H1 (cell line): Measurements from ENCODE around the gene ZNF700. TPM values are rescaled to one million over a fixed set of nuclear protein-coding genes. Genes with fewer than 3 reads are reported as not detected.
A peak's percentile ranks its signal among the peaks of the same experiment; 100 is the strongest.

Experiments used
- ATF2 ChIP-seq: IDR thresholded peaks from 2 replicates; pipeline ENCODE4 v1.6.1; 2012; ENCODE audit warnings: low read length, inconsistent platforms
- CTBP2 ChIP-seq: IDR thresholded peaks from 2 replicates; pipeline ENCODE4 v1.7.0; 2011; ENCODE audit warnings: borderline replicate concordance, mild to moderate bottlenecking, moderate library complexity, mixed read lengths, low read length; ENCODE audit not compliant: insufficient read depth, insufficient read length
- GTF2F1 ChIP-seq: IDR thresholded peaks from 2 replicates; pipeline ENCODE4 v1.6.1; 2012; ENCODE audit warnings: low read depth, low read length, improper control_type of control experiment, borderline replicate concordance
- PHF8 ChIP-seq: fragments of 200-600 bp; sonication (generic); conservative IDR thresholded peaks from 2 replicates; pipeline ENCODE4 v1.7.1; 2012; ENCODE audit warnings: low read depth, mild to moderate bottlenecking, inconsistent platforms, low read length, moderate library complexity
- POLR2A ChIP-seq, 2 experiments: IDR thresholded peaks; 1 replicate in 1 of 2; 2 replicates in 1 of 2; pipeline ENCODE4 v1.6.1; 2011; ENCODE audit warnings: low read depth in 2 of 2, low read length in 2 of 2, mild to moderate bottlenecking in 2 of 2; ENCODE audit errors: control extremely low read depth in 1 of 2
- POLR2AphosphoS5 ChIP-seq: IDR thresholded peaks from 2 replicates; pipeline ENCODE4 v1.6.1; 2011; ENCODE audit warnings: low read depth, low read length
- SP1 ChIP-seq: IDR thresholded peaks from 2 replicates; pipeline ENCODE4 v1.6.1; 2011; ENCODE audit warnings: low read depth, low read length
- TAF7 ChIP-seq: optimal IDR thresholded peaks from 2 replicates; pipeline ENCODE3; 2011; ENCODE audit warnings: low read depth, mild to moderate bottlenecking, inconsistent platforms, low read length, moderate library complexity, borderline replicate concordance
- TBP ChIP-seq: IDR thresholded peaks from 2 replicates; pipeline ENCODE4 v1.6.1; 2011; ENCODE audit warnings: low read depth, low read length, improper control_type of control experiment
- polyA plus RNA-seq, 7 experiments: library from polyadenylated mRNA; depleted of rRNA in 3 of 7; stranded (reverse) in 5 of 7; unstranded in 2 of 7; fragments of >200 nt in 5 of 7; fragments of 200-250 nt in 2 of 7; gene quantifications; 1 replicate in 5 of 7; 2 replicates in 1 of 7; 4 replicates in 1 of 7; pipeline versions ENCODE4 v1.2.1 to v1.2.3, GENCODE V29; 2011 to 2013; ENCODE audit warnings: missing spikeins in 2 of 7, mixed read lengths in 2 of 7
- total RNA-seq: library from RNA; stranded (reverse); fragmentation: NEBNext Ultra II Directional; extraction: Animal tissue kit (Norgen Biotek cat#: 25700); gene quantifications from 2 replicates; pipeline ENCODE4 v1.2.1, GENCODE V29; 2021

The ZNF700 gene
- total and polyA plus RNA-seq, 2 of the 8 experiments (the other 6 are each of a cell fraction or from before 2014, with no cell fraction given) = 3.0 to 10.5 TPM

- TF ChIP-seq SP1 (peak; percentile 52; the same call in 1 of the 2 replicates), POLR2AphosphoS5 (peak; percentile 93), PHF8 (peak; percentile 86), ATF2 (0 out of 2 replicates have a peak, but pooled peaks have one; percentile 38), TBP (peak; percentile 96), POLR2A (IDR thresholded peaks at IDR 0.05; ENCODE audit: control extremely low read depth in 1 of 2, low read depth in 2 of 2, low read length in 2 of 2) (peak; percentile 95 to 96), CTBP2 (no peak), TAF7 (peak; percentile 92), GTF2F1 (0 out of 2 replicates have a peak, but pooled peaks have one; percentile 47)
Observed at GRCh38 chr19:11987405-11988281, 62.7 kb downstream of the ZNF700 start (continued).
